GM12874 (cell line): ENCODE results near the gene MED12L.

Source experiments
- TF ChIP-seq, protein P1 (sequence below): IDR thresholded peaks from 2 replicates; pipeline ENCODE4 v1.5.1; 2011; ENCODE audit warnings: low read depth, mild to moderate bottlenecking, control low read depth, low read length, moderate library complexity; ENCODE audit not compliant: insufficient read depth

The MED12L gene

DNA sequence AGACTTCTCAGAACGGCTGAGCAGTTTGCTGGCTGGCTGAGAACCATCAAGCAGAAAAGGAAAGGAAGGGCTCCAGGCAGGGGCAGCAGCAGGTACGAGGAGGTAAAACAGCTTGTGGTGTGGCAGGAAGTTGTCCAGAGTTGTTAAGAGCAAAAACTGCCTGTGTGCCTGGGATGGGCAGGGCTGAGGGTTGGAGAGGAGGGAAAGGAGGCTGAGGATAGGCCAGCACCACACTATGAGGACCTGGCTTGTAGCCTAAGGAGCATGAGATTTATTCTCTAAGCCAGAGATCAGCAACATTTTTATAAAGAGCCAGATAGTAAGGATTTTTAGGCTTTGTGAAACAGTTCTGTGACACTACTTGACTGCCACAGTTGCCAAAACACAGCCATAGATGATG, 367.4 kb downstream of the MED12L start:
- TF ChIP-seq, protein P1, sequence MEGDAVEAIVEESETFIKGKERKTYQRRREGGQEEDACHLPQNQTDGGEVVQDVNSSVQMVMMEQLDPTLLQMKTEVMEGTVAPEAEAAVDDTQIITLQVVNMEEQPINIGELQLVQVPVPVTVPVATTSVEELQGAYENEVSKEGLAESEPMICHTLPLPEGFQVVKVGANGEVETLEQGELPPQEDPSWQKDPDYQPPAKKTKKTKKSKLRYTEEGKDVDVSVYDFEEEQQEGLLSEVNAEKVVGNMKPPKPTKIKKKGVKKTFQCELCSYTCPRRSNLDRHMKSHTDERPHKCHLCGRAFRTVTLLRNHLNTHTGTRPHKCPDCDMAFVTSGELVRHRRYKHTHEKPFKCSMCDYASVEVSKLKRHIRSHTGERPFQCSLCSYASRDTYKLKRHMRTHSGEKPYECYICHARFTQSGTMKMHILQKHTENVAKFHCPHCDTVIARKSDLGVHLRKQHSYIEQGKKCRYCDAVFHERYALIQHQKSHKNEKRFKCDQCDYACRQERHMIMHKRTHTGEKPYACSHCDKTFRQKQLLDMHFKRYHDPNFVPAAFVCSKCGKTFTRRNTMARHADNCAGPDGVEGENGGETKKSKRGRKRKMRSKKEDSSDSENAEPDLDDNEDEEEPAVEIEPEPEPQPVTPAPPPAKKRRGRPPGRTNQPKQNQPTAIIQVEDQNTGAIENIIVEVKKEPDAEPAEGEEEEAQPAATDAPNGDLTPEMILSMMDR: no peak

DNA sequence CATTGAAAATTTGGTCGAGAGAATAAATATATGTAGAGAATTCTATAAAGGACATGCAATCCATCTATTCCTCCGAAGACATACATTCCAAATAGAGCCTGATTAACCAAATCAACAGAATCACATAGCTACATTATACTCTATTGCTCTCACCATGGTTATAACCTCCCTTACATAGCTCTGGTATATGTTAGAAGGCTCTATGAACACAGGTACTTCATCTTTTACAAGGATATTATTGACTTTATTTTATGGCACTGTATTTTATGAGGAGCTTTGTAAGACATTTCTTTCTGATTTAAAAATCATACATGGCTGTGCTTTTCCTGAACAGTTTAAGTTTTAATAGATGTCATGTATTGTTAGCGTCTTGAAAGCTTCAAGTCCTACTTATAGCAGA, 370.6 kb downstream of the MED12L start:
- TF ChIP-seq, protein P1: no peak

DNA sequence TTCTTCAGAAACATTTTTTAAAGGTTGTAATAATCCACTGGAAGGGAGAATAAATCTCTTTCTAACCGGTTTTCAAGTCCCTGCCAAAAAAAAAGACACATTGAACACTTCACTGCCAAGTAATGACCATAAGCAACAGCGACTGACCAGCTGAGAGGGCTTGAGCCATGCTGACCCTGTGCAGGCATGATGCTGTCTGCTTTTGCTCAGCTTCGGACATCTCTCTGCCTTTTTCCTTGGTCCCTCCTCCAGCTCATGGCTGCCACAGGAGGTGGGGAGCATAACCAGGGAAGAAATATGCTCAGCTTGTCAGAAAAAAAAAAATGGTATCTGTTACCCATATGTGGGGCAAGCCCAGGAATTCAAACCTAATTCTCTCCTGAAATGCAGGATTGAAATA, 373.9 kb downstream of the MED12L start:
- TF ChIP-seq, protein P1: no peak

DNA sequence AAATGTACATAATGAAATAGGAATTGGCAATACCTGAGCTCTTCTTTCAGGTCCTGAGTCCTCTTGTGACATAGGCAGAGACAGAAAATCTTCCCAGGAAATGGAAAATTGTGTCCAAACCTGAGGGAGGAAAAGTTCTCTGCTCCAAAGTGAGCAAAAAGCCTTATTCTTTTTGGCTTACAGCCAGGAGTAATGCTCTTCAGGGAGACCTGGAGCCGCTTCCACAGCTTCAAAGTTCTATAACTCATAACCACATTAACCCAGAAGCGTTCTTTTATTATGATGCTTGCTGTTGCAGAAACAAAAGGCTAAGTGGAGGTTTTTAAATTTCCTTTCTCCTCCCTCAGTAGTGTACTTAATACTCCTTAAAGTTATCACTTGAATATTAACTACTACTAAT, 374.8 kb downstream of the MED12L start:
- TF ChIP-seq, protein P1: no peak

DNA sequence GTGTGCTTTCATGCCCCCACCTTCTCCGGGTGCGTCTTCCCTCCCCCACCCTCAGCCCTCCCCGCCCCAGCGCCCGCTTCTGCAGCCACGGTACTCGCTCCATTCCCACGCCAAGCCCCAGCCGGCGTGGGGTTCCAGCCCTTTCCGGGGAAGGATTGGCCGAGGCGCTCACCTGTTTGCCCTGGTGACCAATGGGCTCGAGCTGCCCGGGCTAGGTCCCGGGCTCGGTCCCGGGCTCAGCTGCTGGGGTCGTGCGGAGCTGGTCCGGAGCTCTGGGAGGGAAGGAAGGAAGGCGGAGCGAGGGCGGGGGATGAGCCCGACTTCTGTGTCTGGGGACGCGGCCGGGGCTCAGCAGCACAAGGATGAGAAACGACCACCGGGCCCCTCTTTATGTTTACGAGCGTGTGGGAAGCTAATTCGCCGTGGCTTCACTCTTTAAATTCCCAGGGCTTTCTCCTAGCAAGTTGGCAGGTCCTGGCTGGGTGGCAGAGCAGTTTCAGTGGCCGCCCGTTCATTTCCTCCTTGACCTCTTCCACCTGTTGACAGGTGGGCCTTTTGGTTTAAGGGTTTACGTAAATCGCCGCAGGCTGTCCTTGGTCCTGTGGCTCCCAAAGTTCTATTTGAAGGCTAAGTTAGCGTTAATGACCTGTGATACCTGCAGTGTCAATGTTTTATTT, 375.4 kb downstream of the MED12L start, which contains the start of gene IGSF10:
IGSF10 (minus strand) TSS at position 288 of the 677 bp plus-strand sequence. CDS start 2,352 bp downstream, outside the sequence.
- TF ChIP-seq, protein P1: no peak

DNA sequence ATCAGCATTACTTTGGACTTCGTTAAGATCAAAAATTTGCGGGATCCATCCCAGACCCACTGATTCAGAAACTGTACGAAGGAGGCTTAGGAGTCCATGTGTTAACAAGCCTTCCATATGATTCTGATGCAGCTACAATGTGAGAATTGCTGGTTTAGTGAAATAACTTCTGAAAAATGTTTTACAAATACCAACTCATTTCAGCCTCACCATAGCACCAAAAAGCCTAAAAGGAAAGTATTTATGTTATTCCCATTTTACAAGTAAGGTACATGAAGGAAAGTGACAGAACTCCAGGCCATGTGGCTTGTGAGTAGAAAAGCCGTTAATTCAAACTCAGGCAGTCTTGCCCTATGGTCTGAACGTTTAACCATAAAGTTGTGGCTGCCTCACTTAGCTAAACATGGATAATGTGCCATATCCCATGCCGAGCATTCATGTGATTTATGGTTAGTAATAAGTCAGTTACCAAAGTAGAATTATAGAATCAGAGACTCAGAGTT, 376.9 kb downstream of the MED12L start:
- TF ChIP-seq, protein P1: no peak

DNA sequence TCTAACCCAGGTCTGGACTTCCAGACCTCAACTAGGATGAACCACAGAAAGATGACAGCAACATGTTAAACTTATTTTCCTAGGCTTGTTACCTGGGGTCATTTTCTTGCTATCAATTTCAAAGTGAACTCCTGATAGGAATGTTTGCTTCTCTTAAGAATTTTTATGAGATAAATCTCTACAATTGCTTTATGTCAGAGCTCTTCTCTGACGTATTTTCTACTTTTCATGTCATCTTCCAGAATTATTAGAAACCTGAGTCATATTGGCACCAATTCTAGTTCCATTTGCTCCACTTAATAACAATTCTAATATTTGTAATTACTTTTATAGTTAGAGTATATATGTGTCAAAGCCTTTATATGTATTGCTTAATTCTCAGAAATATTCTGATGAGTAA, 377.5 kb downstream of the MED12L start:
- TF ChIP-seq, protein P1: no peak
